GM21360 (cell line): Measurements from ENCODE around the gene ARMH1.

Source experiments
- ATAC-seq: cut with Tn5 transposase; IDR thresholded peaks from one replicate; pipeline ENCODE4 v1.9.1; 2021; ENCODE audit warnings: mild to moderate bottlenecking, moderate library complexity; ENCODE audit not compliant: unreplicated experiment

Gene ARMH1

GRCh38 chr1:44643721-44644334, 30.7 kb upstream of the ARMH1 start:
- no peak for ATAC-seq

- no peak for ATAC-seq
Measured at GRCh38 chr1:44644806-44645205, 29.7 kb upstream of the ARMH1 start.

GRCh38 chr1:44645476-44646244, 28.9 kb upstream of the ARMH1 start:
- ATAC-seq, result no peak

DNA sequence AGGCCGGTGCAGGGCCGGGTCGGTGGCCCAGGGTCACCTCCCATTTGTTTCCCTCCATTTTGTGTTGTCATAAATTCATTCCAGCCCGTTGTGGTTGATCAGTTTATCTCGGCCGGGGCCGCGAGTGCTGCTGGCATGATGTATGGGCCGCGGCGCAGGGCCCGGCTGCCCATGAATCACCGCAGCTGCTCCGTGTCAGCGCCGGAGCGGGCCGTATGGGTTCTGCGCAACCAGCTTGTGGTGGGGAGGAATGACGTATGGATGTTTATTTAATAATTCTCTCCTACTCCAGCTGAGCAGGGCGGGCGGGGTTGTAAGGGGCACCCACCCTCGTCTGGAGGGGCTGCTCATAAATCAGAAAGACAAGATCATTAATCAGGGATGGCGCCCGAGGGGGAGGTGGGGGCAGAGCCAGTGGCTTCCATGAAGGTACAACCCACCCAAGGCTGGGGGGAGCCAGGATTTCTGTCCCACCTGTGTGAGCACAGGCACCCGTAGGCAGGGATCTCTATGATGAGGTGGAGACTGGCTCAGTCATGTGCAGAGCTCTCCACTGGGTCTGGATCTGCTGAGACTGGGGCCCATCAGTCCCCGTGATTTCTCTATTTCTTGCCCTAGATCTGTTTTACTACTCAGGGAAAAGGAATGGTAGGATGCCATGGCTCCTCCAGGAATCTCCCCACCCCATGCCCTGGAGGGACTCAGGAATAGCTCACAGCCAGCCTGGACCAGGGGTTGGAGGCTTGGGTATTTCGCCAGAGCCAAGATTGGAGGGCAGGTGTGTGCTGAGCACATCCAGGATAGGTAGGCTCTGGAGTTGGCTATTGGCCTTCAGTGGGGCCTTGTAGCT, 28.0 kb upstream of the ARMH1 start:
- no peak for ATAC-seq

- no peak for ATAC-seq
Measured at GRCh38 chr1:44647896-44648295, 26.6 kb upstream of the ARMH1 start.

DNA sequence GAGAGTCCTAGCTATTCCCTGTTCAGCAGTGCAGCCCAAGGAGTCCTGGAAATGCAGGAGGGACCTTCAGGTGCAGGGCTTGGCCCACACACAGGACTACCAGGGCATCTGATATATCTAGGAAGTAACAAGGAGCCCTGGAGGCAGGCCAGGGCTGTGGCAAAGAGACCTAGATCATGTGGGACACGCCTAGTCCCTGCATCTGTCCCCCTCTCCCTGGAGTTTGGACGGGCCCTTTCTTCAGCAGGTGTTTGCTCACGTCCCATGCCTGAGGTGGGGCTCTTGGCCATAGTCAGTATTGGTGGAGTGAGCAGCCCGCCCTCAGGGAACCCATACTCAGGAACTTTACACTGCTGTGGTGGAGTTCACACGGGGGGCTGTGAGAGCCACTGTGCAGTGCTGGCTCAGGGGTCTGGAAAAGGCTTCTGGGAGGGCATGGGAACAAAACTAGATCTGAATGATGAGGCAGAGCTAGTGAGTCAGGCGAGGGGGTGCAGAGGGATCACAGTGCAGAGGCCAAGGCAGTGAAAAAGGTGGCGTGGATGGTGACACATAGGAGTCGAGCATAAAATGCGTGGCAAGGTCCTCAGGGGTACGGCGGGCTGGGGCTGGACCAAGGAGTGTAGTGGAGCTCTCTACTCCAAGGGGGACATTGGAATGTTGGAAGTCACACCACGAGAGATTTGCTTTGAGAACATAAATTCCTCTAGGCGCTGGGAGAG, 25.8 kb upstream of the ARMH1 start:
- no peak for ATAC-seq

- no peak for ATAC-seq
Measured at GRCh38 chr1:44649788-44650158, 24.7 kb upstream of the ARMH1 start.

GRCh38 chr1:44650159-44650831, 24.2 kb upstream of the ARMH1 start:
- ATAC-seq, result no peak

- no peak for ATAC-seq
Measured at GRCh38 chr1:44651069-44651468, 23.4 kb upstream of the ARMH1 start.

DNA sequence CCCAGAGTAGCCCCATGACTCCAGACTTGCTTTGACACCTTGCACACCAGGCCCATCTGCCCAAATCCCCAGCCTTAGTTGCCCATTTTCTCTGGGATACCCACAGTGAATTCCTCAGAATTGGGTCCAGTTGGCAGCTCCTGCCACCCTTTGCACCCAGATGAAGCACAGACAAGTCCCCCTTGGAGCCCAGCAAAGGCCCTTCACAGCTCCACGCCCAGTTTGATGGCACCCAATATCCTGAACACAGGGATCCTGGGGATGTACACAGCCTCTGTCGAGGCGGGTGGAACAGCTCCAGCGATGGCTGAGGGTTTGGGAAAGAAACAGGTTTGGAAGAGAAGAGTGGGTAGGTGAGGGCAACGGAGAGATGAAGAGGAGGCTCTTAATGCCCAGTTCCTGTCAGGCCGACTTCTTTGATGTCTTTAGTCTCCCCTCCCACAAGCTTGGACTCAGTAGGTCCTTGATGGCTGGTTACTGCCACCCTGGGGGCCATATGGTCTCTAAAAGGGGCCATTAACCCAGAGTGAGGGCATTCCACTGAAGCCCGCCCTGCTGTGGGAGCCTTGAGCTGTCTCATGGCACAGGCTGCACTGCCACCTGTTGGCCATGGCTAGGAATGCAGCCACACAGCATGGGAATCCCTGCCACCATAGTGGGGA, 21.9 kb upstream of the ARMH1 start:
- no peak for ATAC-seq

DNA sequence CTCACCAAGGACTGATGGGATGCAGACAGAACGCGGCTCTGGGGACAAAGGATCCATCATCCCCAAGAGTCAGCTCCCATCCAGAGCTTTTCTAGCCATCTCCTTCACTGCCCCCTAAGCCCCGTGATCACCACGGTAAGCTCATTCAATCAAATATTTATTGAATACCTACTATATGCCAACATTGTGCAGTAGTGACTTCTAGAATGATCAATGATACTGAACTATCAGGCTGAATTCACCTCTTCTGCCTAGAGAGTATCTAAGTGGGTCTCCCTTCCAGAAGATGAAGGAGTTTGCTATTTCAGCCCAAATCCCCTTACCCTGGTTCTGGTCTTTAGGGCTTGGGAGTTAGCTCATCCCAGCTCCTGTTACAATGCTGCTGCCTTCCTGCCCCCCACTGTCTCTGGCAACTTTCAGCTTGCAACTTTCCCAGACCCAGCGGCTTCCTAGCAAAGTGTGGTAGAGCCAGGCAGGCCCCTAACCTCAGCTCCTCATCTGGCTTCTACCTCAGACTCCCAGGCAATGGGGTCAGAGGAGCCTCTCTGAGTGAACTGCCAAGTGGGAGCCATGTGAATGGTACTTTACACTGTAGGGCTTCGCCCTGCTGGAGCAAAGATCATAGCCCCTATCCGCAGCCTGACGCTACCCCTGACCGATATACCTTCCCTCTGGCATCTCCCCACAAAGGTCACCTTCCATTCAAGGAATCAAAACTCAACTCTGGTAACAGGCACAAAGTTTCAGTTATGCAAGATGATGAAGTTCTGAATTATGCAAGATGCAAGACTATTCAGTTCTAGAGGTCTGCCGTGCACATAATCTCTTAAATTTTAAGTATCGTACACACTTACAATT, 21.2 kb upstream of the ARMH1 start:
- ATAC-seq, result no peak

DNA sequence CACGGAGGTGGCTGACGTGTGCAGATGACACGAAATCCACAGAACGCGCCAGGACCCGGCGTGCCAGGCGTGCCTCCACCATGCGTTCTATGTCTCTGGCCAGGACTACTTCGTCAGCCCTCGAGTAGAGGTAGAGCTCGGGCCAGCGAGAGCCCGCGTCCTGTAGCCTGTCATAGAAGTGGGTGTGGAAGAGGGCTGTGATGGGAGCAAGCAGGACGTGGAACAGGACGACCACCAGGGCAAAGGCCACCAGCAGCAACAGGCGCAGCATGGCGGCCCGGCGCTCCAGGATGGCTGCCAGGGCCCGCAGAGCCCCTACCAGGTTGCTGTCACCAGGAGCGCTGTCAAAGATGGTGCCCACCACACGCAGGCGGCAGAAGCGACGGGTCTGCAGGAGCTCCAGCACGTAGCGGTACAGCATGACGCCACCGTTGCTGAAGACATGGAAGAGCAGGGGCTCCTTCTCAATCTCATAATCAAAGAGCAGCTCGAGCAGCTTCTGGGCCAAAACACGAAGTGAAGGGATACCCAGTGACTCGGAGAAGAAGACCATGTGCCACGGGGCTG, 19.8 kb upstream of the ARMH1 start:
- ATAC-seq, result no peak

- ATAC-seq, result no peak
Measured at GRCh38 chr1:44655609-44656008, 18.9 kb upstream of the ARMH1 start.

DNA sequence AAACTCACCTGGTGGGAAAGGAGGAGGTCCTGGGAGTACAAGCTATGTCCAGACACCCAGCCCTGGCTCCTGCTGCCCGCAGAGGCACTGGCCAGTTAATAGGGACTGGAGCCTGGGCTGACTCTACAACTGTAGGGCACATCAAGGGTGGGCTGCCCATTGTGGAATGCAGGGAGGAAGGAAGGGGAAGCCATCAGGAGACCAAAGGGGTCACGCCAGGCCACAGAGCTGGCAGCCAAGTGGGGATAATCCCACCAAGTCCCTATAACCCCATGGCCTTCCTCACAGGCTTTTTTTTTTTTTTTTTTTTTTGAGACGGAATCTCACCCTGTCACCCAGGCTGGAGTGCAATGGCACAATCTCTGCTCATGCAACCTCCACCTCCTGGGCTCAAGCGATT, 14.9 kb upstream of the ARMH1 start:
- no peak for ATAC-seq

DNA sequence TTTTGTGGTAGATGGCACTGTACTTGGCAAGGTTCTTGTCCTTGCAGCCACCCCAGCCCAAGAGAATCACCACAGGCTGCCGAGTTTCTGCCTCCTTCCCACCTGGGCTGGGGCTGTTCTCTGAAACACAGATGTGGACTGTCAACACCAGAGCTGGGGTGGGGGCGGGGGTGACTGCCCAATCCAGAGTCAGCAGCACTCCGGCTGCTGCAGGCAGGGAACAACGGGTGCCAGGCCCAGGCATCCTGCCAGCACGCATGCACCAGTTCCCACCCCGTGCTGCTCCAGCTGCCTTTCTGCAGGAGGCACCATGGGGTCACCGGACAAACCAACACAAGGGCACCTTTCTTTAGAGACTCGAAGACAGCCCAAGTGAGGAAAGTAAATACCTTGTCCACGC, 14.3 kb upstream of the ARMH1 start:
- no peak for ATAC-seq

DNA sequence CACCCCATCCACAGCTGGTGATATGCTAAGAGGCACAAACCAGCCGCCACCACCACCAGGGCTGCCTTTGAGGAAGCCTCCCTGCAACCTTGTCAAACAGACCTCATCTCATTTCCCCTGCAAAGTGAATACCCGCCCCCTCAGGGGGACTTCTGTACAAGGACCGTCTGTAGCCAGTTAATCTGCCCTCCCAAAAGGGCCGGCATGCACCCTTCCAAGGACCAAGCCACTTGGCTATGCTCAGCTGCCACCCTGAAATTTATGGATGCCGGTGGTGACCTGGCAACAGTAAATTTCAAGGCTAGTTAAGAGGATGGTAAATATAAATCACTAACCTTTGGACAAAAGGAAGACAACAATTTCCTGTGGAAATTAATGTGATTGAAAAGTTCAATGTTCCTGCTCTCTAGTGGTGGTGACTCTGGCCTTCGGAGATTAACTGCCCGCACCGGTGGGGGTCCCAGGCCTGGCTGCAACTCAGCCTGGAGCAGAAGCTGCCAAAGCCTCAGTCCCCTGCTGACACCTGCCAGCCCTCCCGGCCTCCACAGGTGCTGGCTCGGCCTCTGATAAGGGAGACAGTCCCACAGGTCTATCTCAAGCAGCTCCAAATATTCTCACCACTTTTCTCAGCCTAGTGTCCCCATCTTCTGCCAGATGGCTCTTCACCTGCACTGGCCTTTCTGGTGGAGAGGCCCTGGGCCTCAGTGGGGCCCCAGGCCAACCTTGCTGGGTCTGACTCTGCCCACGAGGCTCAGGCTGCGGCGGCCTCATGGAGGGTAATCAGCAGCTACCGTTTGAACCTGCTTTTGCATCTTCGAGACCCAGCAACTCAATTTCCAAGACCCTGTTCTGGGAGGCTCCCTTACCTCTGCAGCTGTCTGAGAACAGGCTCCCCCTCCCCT, 12.5 kb upstream of the ARMH1 start:
- ATAC-seq, result no peak

- no peak for ATAC-seq
Measured at GRCh38 chr1:44662683-44663030, 11.9 kb upstream of the ARMH1 start.

DNA sequence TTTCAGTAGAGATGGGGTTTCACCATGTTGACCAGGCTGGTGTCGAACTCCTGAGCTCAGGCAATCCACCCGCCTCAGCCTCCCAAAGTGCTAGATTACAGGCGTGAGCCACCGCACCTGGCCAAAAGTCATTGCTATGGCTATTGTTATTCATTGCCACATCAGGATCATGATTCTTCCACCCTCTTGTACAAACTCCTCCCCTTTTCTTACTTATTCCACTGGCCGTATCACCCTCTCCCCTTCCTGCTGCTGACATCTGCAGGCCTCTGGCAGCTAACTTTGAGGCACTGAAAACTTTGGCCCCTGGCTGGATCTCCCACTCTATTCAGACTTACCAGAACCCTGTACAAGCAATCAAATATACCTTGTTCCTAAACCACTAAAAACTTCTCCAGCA, 11.1 kb upstream of the ARMH1 start:
- ATAC-seq, result no peak
